BE2C (cell line): ENCODE data around the gene CYP2B6.

Experiments
- DNase-seq: peaks from one replicate; pipeline ENCODE4 v3.0.0-alpha.2; 2020
- H3K27me3 ChIP-seq: fragments of 250-450 bp; sonication (Bioruptor Pico); 2 replicates; pipeline ENCODE4 v1.5.1; 2020; ENCODE audit warnings: mild to moderate bottlenecking
- H3K36me3 ChIP-seq: fragments of 250-450 bp; sonication (Bioruptor Pico); 2 replicates; pipeline ENCODE4 v1.5.1; 2020; ENCODE audit warnings: mild to moderate bottlenecking
- H3K4me1 ChIP-seq: fragments of 250-450 bp; sonication (Bioruptor Pico); 2 replicates; pipeline ENCODE4 v1.5.1; 2020
- H3K4me3 ChIP-seq: 2 replicates; pipeline ENCODE4 v1.5.1; 2011; ENCODE audit warnings: low read depth, low read length
- H3K9me3 ChIP-seq: fragments of 250-450 bp; sonication (Bioruptor Pico); 2 replicates; pipeline ENCODE4 v1.5.1; 2020
- CTCF ChIP-seq: IDR thresholded peaks from 2 replicates; pipeline ENCODE4 v1.5.1; 2012; ENCODE audit warnings: mild to moderate bottlenecking, low read depth, low read length

The CYP2B6 gene

GRCh38 chr19:41018736-41019290, 27.7 kb downstream of the CYP2B6 start:
- no peaks in the 10 kb centered on the region for H3K9me3 ChIP-seq
- no peak for TF ChIP-seq CTCF

GRCh38 chr19:41019346-41019745, 28.3 kb downstream of the CYP2B6 start:
- no peaks in the 10 kb centered on the region for H3K9me3 ChIP-seq
- H3K4me1 ChIP-seq, result no peaks in the 10 kb centered on the region
- peaks cover 7% of the 10 kb centered on the region for H3K27me3 ChIP-seq

More at GRCh38 chr19:41018736-41019290, 27.7 kb downstream of the CYP2B6 start:
- no peak for DNase-seq
- H3K36me3 ChIP-seq, result no peaks in the 10 kb centered on the region
- H3K4me1 ChIP-seq, result no peaks in the 10 kb centered on the region
- no peak overlapping the region for H3K4me3 ChIP-seq
- H3K27me3 ChIP-seq, result peaks cover 7% of the 10 kb centered on the region

GRCh38 chr19:41023193-41023592, 32.1 kb downstream of the CYP2B6 start:
- H3K36me3 ChIP-seq, result no peaks in the 10 kb centered on the region
- H3K9me3 ChIP-seq, result no peaks in the 10 kb centered on the region
- H3K4me3 ChIP-seq, result no peak overlapping the region
- peaks cover 25% of the 10 kb centered on the region for H3K27me3 ChIP-seq
- no peak for DNase-seq
- TF ChIP-seq CTCF, result no peak
- no peaks in the 10 kb centered on the region for H3K4me1 ChIP-seq

More at GRCh38 chr19:41019346-41019745, 28.3 kb downstream of the CYP2B6 start:
- DNase-seq, result no peak
- no peak for TF ChIP-seq CTCF
- Histone ChIP-seq H3K4me3 (no peak overlapping the region), H3K36me3 (no peaks in the 10 kb centered on the region)

- H3K4me1 ChIP-seq, result no peaks in the 10 kb centered on the region
- no peaks in the 10 kb centered on the region for H3K36me3 ChIP-seq
- H3K9me3 ChIP-seq, result no peaks in the 10 kb centered on the region
- no peak overlapping the region for H3K4me3 ChIP-seq
- H3K27me3 ChIP-seq, result peaks cover 18% of the 10 kb centered on the region
- no peak for DNase-seq
- no peak for TF ChIP-seq CTCF
Observed at GRCh38 chr19:41025411-41025810, 34.3 kb downstream of the CYP2B6 start.

GRCh38 chr19:41025871-41026270, 34.8 kb downstream of the CYP2B6 start:
- Histone ChIP-seq H3K36me3 (no peaks in the 10 kb centered on the region), H3K4me3 (no peak overlapping the region), H3K27me3 (peaks cover 18% of the 10 kb centered on the region), H3K4me1 (no peaks in the 10 kb centered on the region), H3K9me3 (no peaks in the 10 kb centered on the region)
- TF ChIP-seq CTCF, result no peak
- no peak for DNase-seq

GRCh38 chr19:41027273-41027967, 36.3 kb downstream of the CYP2B6 start:
- Histone ChIP-seq H3K9me3 (no peaks in the 10 kb centered on the region), H3K27me3 (peaks cover 18% of the 10 kb centered on the region), H3K4me1 (no peaks in the 10 kb centered on the region), H3K36me3 (no peaks in the 10 kb centered on the region), H3K4me3 (no peak overlapping the region)
- no peak for TF ChIP-seq CTCF
- DNase-seq, result no peak
